NCI-H345 (cell line): ENCODE measurements around the gene ODAPH.
A peak's percentile ranks its signal among the peaks of the same experiment; 100 is the strongest.
"Not testable (repeated sequence)": the region's sequence is repeated elsewhere in the genome, so short reads cannot be mapped to it uniquely, and the experiment has no call there.

ENCODE experiments used
- DNase-seq: peaks from one replicate; lab custom pipeline; 2025; lab: John Stamatoyannopoulos, UW

The ODAPH gene, protein sequence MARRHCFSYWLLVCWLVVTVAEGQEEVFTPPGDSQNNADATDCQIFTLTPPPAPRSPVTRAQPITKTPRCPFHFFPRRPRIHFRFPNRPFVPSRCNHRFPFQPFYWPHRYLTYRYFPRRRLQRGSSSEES

DNA sequence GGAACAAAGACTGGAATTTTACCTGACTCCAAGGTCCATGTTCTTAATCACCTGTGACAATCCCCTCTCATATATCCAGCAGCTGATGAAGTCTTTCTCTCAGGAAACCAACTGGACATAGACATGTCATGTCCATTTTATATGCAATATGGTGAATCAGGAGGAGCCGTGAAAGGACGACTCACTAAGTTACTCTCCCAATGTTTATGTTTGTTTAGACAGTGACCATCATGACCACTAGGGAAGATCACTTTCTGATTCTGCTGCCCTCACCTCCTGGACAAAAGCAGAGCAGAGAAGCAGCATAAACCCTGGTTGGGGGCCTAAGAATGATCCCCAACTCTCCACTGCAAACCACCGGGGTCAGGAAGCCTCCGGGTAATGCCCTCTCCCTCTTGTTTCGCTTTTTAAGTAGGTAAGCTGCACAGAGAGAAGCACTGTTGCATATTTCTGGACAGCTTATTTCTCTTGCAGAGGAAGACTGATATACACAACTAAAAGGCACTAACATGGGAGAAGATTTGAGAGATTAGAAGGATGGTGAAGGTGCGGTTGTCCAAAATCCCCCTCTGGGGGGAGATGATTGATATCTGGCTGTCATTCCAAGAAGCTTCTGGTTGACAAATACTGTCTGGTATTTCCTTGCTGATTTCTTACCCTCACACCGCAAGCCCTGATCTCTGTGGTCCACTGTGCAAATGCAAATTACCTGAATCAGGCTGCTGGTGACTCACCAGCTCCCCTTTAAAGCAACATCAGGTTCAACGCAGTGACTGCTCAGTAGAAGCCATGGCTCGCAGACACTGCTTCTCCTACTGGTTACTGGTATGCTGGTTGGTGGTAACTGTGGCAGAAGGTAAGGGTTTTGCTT, at the start of gene ODAPH:
TSS of gene ODAPH (plus strand) at position 773 of the 871 bp plus-strand sequence. CDS start at position 790, 17 bp downstream.
- no peak for DNase-seq

DNA sequence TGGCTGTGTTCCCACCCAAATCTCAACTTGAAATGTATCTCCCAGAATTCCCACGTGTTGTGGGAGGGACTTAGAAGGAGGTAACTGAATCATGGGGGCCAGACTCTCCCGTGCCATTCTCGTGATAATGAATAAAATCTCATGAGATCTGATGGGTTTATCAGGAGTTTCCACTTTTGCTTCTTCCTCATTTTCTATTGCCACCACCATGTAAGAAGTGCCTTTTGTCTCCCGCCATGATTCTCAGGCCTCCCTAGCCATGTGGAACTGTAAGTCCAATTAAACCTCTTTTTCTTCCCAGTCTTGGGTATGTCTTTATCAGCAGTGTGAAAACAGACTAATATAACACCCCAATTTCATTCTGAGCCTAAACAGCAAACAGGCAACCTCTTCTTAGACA, 46.3 kb upstream of the ODAPH start:
- DNase-seq = not testable (repeated sequence)

DNA sequence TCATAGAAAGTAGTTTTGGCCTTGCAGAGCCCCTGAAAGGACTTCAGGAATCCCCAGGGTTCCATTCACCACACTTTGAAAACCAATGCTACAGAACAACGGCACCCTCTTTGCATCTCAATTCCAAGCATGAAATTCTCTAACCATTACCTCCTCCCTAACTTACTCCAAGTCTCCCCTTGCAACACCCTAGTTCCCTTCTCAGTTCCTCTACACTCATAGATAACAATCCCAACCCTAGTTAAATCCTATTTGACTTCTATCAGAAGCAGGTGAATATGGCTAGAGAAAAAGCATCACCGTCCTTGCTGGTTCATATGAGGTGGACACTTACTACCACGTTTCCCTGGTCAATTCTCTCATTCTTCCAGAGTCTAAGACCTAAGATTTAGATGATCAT, 44.0 kb upstream of the ODAPH start:
- no peak for DNase-seq

DNA sequence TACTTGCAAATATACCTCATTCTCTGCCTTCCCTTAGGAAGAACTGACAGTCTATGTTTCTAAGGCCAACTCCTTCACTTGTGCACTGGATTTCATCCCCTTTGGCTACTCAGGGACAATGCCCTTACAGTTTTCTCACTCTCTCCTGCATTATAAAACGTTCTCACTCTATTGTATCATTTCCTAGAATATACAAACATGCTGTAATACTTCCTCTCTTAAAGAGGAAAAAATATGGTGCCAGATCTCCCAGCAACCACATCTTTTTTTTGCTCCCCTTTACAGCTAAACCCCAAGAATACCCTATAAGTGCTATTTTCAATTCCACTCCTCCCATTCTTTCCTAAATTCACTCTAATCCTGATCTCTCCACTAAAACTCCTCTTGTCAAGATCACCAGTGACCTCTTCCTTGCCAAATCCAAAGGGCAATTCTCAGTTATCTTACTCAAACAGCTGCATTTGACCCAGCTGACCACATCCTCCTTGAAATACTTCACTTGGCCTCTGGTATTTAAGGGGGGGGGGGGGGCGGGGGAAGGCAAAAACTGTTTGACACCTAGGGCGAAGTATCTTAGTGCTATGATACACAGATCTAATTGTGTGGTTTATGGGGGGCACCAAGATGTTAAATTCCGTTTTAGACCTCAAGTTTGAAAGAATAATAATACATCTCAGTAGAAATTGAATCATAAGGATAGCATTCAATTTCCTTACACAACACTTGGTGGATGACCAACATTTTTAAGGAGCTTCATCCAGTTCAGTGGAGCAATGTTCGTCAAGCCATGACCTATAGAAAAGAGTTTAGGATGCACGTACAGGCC, 43.3 kb upstream of the ODAPH start:
- DNase-seq = no peak

DNA sequence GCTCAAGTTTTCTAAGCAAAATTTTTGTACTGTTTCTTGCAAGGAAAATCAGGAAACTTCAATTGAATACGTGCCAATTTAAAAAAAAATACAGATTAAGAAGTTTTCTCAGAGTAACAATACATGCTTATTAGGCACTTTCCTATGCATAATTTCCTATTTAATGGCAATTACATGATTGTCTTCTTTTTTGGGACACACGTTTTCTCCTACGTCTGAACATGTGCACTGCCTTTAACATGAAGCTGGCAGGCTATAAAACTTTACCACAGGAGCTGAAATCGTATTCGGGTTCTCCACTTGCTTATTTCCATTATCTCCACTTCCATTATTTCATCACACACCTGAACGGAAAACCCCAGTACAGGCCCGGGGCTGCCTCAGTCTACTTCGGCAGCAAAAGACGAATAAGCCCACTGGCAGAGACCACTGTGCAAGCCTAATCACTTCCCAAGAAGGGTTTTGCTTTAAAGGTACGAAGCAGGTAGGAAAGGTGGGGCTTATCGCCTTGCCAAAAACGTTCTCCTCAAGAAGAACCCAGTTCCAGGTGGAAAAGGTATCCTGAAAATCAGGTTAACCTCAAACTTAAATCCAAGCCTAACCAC, 42.2 kb upstream of the ODAPH start:
- no peak for DNase-seq

DNA sequence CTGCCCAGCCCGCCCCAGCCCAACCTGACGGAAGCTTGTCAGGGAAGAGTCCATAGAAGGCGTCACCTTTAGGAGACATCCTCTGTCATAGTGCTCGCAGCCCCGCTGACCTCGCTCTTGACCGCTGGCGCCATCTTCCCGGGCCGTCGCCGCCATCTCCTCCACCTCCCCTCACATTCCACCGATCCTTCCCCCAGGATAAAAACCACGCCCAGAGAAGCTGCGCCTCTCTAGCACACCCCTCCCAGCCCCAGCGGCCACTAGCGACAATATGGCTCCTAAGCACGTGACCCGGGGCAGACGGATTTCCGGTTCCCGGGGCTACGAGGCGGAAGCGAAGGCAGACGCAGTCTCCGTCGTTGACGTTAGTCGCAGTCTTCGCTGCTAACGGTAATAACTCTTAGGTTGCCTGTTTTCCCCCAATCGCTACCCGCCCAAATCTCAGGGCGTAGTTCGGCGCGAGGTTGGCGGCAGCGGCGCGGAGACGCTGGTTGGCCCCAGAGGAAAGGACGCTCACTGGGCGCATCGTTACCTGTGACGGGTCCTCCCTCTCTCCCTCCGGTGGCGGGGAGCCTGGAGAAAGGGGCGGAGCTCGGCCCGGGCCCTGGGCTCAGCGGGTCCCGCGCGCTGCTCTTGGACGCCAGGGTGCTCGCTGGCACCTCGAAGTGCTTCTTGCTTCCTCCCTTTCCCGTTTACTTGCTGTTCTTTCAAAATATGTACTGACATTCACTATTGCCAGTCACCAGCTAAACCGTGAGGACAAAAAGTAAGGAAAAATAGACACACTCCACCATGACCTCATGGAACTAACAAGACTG, 41.5 kb upstream of the ODAPH start, which contains the start of the genes RCHY1 and THAP6:
TSS of gene RCHY1 (minus strand) at position 273 of the 818 bp plus-strand sequence. CDS start at position 156, 117 bp downstream.
TSS of gene THAP6 (plus strand) at position 343 of the 818 bp plus-strand sequence. CDS start 980 bp downstream, outside the sequence.
- peak; percentile 95 for DNase-seq

DNA sequence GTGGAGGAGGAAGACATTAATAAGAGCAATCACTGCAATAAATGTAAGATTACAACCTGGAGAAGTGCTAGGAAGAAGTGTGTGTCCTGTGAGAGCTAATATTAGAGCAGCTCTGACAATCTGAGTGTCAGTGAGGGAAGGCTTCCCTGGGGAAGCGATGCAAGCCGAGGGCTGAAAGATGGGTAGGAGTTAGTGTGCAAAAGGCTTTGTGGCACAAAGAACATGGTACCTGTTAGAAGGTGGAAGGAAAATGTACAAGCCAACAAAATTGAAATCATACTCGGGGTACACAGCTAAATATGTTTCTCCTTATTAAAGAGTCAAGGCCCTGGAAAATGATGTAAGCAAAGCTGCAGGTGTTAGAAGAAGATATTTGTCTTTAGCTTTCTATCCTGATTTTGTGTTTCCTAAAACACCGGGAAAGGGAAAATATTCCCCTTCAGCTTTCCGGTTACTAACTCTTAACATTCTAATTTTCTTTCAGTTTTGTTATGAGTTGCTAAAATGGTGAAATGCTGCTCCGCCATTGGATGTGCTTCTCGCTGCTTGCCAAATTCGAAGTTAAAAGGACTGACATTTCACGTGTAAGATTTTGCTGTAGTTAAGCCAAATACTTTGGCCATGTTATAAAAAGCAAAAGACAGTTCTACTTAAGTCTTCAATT, 40.8 kb upstream of the ODAPH start:
- no peak for DNase-seq

DNA sequence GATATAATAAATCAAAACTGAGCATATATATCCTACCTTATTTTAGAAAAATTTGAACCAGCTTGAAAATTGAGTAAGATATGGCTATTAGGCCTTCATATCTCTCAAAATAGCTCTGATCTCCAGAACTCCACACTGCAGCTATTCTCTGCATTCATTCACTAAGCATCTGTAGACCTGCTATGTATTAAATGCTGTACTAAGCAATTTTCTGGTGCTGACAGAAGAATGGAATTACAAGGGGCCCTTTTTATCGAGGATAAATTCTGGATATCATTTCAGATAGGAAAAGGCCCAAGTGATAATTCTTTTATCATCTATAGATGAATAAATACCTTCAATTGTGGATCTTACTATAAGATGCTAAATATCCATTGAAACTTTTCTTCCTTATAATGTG, 39.7 kb upstream of the ODAPH start:
- no peak for DNase-seq

DNA sequence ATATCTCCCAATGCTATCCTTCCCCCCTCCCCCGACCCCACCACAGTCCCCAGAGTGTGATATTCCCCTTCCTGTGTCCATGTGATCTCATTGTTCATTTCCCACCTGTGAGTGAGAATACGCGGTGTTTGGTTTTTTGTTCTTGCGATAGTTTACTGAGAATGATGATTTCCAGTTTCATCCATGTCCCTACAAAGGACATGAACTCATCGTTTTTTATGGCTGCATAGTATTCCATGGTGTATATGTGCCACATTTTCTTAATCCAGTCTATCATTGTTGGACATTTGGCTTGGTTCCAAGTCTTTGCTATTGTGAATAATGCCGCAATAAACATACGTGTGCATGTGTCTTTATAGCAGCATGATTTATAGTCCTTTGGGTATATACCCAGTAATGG, 36.4 kb upstream of the ODAPH start:
- not testable (repeated sequence) for DNase-seq

DNA sequence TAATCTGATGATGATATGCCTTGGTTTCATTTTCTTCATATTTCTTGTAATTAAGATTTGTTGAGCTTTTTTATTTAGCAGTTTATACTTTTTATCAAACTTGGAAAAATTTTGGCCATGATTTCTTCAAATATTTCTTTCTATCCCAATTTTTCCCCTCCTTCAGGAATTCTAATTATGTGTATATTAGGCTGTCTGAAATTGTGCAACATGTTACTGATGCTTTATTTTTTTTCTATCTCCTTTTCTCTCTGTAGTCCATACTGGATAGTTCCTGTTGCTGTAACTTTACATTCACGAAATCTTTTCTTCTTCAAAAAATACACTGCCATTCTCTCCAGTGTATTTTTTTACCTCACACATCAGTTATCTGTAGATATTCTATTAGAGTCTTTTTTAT, 30.8 kb upstream of the ODAPH start:
- no peak for DNase-seq

DNA sequence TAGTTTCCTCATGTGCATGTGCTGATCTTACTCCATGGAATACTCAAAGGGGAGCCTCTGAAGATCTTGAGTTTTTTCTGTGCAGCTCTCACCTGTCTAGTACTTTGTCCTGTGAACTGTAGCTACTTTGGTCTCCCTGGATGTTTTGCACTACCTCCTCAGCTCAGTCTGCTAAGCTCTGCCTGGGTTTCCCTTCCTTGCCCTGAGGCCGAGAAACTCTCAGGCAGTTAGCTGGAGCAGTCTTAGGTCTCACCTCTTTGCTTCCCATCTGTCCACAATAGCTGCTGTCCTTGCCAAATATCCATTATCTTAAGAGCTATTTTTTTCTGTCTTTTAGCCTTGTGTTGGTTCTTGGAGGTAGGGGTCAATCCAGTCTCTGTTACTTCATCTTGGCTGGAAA, 30.0 kb upstream of the ODAPH start:
- no peak for DNase-seq

DNA sequence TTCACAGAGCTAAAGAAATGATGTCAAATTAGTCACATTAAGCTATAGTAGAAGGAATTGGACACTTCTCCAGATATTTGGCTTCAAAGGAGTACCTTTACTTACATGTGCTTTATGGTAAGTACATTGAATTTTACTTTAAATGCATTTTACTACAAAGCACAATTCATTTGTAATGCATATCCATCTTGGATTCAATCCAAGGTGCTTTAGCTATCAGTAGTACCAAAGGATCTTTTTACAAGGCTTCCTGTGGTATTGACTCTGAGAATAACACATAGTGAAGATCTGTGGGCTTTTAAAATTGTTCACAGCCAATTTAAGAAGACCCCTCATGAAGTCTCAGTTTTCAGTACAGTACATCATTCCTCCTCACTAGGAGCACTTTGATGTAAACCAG, 28.4 kb upstream of the ODAPH start:
- no peak for DNase-seq

DNA sequence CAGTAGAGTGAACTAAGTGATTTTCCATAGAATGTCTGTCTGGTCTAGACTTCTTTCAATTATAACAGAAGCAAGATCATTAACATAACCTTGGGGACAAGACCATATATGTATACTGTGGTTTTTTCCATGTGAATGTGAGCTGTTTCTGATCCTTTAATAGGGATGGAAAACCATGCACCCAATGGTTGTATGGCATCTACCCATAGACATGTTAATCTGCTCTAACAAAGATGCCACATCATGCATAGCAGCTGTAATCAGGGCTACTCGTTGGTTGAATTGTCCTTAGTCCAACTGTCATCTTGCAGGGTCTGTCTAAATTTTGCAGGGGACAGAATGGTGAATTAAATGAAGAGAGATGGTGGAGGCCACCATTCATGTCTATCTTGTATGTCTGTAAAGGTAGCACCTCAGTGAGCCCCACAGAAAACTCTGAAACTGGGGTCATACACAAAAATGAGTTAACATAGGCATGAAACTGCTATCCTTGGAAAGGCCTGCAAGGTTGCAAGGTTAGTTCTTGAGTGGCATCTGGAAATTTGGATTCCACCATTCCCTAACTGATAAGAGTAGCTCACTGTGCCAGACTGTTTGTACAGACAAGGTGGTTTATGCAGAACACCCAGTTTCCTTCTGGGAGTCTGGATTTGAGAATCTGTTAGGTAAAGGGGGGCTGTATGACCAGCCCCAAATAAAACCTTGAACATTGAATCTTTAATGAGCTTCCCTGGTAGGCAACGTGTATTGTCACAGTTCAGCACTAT, 25.1 kb upstream of the ODAPH start:
- DNase-seq = no peak

DNA sequence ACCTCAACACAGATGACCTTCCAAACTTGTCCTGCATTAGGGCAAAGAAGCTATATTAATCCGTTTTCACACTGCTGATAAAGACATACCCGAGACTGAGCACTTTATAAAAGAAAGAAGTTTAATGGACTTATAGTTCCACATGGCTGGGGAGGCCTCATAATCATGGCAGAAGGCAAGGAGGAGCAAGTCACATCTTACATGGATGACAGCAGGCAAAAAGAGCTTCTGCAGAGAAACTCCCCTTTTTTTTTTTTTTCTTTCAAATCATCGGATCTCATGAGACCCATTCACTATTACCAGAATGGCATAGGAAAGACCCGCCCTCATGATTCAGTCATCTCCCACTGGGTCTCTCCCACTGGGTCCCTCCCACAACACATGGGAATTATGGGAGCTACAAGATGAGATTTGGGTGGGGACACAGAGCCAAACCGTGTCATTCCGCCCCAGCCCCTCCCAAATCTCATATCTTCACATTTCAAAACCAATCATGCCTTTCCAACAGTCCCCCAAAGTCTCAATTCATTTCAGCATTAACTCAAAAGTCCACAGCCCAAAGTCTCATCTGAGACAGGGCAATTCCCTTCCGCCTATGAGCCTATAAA, 24.2 kb upstream of the ODAPH start:
- not testable (repeated sequence) for DNase-seq

DNA sequence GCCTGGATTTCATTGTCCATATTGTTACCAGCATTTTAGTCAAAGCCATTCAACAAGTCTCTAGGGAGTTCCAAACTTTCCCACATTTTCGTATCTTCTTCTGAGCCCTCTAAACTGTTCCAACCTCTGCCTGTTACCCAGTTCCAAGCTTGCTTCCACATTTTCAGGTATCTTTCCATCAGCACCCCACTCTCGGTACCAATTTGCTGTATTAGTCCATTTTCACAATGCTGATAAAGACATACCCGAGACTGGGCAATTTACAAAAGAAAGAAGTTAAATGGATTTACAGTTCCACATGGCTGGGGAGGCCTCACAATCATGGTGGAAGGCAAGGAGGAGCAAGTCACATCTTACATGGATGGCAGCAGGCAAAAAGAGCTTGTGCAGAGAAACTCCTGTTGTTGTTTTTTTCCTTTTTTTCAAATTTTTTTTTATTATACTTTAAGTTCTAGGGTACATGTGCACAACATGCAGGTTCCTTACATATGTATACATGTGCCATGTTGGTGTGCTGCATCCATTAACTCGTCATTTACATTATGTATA, 22.5 kb upstream of the ODAPH start:
- not testable (repeated sequence) for DNase-seq

DNA sequence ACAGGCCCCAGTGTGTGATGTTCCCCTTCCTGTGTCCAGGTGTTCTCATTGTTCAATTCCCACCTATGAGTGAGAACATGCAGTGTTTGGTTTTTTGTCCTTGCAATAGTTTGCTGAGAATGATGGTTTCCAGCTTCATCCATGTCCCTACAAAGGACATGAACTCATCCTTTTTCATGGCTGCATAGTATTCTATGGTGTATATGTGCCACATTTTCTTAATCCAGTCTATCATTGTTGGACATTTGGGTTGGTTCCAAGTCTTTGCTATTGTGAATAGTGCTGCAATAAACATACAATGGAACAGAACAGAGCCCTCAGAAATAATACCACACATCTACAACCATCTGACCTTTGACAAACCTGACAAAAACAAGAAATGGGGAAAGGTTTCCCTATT, 21.9 kb upstream of the ODAPH start:
- DNase-seq = not testable (repeated sequence)

DNA sequence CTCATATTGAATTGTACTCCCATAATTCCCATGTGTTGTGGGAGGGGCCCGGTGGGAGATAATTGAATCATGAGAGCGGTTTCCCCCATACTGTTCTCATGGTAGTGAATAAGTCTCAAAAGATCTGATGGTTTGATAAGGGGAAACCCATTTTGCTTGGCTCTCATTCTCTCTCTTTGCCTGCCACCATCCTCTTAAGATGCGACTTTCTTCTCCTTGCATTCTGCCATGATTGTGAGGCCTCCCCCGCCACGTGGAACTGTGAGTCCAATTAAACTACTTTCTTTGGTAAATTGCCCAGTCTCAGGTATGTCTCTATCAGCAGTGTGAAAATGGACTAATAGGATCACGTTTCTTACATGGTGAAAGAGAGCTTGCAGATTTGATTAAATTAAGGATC, 18.6 kb upstream of the ODAPH start:
- DNase-seq = not testable (repeated sequence)

DNA sequence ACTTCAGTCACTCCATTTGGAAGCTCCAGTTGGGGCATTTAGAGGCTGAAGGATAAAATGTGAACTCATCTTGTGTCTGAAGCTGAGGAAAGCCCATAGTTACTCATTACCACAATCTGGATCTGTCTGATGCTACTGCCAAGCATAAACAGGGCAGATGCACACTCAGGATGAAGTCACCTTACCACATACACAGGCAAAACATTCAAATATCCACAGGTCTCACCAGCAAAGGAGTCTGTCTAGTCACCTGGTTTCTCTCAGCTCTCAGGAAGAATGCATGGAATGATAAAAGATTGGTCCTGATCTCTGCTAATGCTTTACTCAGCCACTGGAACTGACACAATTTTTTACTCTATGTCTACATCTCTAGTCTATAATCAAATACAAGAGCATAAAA, 13.0 kb upstream of the ODAPH start:
- DNase-seq = no peak

DNA sequence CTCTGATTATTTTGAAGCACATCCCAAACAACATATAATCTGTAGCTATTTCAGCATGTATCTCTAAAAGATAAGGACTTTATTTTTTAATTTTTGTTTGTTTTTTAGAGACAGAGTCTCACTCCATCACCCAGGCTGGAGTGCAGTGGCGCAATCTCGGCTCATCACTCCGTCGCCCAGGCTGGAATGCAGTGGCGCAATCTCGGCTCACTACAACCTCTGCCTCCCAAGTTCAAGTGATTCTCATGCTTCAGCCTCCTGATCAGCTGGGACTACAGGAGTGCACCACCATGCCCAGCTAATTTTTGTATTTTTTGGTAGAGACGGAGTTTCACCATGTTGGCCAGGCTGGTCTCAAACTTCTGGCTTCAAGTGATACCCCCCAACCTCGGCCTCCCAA, 11.6 kb upstream of the ODAPH start:
- not testable (repeated sequence) for DNase-seq
